LNCAP (cell line): Measurements from ENCODE around the gene HDAC11.

Experiments used
- TF ChIP-seq, protein P1 (sequence below): fragments of 450-650 bp; IDR thresholded peaks from 2 replicates; pipeline ENCODE4 v1.5.1; 2017; ENCODE audit warnings: mild to moderate bottlenecking

HDAC11 gene

DNA sequence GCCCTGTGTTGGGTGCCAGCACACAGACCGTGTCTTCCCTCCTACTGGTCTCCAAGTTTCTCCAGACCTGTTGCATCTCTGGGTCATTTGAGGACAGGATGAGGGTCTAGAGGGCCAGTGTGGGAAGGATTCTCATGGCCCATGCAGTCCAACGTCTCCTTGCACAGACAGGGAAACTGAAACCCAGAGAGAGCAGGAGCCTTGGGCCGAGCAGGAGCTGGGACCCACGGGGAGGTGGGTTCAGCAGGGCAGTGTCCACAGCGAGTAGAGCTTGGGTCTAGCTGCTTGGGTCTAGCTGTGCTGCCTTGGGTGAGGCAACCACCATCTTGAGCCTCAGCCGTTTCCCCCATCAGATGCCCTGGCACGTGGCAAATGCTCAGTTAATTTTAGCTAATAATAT, 32.3 kb downstream of the HDAC11 start:
- TF ChIP-seq, protein P1, sequence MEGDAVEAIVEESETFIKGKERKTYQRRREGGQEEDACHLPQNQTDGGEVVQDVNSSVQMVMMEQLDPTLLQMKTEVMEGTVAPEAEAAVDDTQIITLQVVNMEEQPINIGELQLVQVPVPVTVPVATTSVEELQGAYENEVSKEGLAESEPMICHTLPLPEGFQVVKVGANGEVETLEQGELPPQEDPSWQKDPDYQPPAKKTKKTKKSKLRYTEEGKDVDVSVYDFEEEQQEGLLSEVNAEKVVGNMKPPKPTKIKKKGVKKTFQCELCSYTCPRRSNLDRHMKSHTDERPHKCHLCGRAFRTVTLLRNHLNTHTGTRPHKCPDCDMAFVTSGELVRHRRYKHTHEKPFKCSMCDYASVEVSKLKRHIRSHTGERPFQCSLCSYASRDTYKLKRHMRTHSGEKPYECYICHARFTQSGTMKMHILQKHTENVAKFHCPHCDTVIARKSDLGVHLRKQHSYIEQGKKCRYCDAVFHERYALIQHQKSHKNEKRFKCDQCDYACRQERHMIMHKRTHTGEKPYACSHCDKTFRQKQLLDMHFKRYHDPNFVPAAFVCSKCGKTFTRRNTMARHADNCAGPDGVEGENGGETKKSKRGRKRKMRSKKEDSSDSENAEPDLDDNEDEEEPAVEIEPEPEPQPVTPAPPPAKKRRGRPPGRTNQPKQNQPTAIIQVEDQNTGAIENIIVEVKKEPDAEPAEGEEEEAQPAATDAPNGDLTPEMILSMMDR, result no peak

DNA sequence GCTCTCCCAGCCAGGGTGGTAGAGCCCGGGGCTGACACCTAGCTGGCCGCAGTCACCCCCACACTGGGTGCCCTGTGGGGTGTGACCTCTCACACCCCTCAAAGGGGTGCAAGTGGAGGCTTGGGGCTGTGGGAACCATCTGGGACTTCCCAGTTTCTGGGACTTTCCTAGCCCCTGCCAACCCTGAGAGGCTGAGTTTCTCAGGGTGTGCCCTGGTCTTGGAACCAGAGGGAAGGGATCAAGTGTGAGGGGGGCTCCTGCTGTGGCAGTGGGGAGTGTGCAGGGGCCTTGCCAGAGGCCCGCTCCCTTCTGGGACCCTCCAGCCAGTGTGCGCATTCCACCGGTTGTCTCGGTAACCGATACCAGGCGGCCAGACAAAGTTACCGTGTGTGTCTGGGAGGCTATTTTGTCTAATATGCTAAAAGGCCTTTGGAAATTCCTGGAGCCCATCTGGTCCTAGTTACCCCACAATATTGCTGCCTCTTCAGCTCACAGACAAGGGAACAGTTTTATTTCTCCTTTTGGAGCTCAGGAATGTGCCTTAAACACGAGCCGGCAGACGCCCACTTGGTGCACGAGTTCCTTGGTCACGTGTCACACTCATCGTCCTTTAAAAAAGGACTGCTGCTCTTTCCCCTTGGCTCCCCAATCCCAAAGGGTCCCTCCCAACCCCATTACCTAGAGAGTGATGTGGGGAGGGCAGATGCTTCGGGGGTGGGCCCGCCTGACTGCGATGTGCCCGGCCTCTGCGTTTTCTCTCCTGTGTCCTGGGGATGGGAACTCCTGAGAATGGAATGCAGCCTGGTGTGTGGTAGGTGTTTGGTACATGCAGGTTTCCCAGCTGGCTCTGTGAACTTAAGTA, 33.2 kb downstream of the HDAC11 start:
- TF ChIP-seq, protein P1, result no peak

DNA sequence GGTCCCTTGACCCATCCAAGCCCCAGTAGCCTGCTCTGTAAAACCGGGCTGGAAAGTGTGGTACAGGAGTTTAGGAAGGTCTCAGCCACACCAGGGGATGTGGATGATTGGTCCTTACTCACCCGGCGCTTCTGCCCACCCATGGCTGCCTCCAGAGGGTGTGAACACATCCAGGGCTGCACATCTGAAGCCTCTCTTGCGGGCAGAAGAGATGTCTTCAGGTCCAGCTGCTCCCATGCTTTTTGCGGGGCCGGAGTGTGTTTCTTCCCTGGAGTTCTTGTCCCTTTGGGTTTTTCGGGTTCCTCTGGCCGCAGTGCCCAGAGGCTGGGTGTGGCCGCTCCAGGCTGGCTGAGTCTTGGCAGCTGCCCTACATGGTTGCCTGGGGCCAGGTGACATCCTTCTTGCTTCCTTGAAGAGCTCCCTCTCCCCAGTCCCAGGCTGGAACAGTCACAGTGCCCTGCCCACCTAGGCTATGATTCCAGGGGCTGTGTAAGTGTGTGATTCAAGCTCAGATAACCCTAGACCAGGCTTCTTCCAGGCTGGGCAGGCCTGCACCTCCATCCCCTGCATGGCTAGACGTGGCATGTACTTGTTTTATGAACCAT, 33.9 kb downstream of the HDAC11 start:
- TF ChIP-seq, protein P1, result no peak

DNA sequence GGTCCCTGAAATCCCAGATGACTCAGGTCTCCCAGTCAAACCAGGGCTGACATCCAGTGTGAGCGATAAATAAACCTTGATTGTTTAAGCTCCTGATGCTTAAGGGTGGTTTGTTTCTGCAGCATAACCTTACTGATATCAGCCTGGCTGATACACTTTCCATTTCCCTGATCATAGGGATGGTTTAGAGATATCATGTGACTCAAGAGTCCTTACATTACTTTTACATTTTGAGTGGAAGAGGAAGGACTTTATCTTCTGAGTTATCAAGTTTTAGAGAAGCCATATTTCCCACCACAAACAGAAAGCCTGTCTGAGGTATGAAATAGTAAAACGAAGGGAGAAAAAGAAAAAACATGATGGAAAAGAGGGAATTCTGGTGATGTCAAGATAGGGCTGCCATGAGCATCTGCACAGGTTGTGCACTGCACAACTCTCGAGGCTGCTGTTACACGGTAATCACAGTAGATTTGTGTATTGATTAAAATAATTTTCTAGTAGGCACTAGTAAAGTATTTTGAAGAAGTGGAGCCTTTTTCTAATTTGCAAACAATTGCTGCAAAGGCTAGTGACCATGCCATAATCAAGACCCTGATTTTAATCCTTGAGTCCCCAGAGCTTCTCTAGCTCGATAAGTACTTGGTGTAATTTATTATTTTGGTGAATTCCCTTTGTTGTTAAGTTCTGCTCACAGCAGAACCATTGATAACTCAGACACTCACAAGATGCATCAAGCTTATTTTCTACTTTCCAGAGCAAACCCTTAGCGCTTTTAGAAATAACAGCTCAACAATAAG, 34.7 kb downstream of the HDAC11 start:
- TF ChIP-seq, protein P1, result no peak

DNA sequence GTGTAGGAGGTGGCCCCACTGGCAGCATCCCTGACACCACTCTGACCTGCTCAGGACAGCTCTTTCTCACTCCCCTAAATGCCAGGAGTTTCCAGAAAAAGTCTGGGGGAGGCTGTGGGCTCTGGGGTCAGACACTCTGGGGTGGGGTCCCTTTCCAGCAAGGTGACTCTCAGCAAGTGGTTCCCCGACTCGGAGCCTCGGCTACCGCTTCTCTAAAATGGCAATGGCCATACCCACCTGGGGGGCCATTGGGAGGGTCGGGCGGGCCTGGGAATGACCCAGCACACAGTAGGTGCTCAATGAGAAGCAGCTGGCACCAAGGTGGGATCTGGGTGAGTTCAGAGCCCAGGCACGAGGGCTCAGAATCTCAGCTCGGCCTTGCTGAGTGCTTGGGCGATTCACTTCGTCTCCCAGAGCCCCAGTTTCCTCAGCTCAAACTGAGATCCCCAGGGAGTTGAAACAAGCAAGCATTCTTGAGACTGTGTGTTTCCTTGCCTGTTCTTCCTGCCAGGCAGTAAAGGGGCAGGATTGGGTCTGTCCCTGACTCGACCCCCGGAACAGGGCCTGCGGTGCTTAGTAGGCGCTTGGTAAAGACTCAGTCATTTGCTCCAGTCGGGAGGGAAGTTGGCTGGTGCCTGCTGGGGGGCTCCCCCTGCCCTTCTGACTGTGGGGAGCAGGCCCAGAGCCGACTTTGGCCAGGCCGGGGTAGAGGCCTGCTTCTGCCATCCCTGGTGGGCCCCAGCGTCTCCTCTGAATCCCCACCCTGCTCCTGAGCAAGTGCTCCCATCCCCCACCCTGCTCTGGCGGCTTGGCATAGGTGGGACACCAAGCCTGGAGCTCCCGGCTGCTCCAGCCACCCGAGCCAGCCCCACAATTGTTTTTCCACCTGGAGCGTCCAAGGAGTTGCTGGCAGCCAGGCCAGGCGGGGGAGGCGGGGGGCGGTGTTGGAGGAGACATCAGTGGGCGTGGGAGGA, 36.0 kb downstream of the HDAC11 start:
- TF ChIP-seq, protein P1, result no peak

DNA sequence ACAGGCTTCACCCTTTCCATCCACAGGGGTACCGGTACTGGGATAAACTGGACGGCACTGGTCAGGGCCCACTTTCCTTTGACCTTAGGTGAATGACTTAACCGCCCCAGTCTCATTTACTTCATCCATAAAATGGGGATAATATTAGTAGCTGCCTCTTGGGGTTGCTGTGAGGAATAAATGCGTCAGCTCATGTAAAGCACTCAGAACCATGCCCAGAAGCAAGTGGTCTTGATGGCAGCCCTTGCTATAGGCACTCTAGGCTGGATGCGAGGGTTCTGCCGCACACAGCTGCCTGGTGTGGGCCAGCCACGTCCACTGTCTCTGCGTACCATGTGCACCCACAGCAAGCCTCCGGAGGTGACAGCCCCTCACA, 36.6 kb downstream of the HDAC11 start:
- TF ChIP-seq, protein P1, result no peak
